Fibroblast of pulmonary artery (primary cell): ENCODE results near the gene AURKAIP1.
"Not testable (repeated sequence)": the region's sequence is repeated elsewhere in the genome, so short reads cannot be mapped to it uniquely, and the experiment has no call there.

Experiments
- DNase-seq: peaks from one replicate; pipeline ENCODE4 v3.0.0-alpha.2; 2010; ENCODE audit warnings: low read depth
- H3K4me3 ChIP-seq: replicated peaks from 2 replicates; pipeline ENCODE4 v1.5.1; 2011; ENCODE audit warnings: low read depth, mild to moderate bottlenecking, control low read depth, low read length, moderate library complexity
- TF ChIP-seq, protein P1 (sequence below): IDR thresholded peaks from 2 replicates; pipeline ENCODE4 v1.5.1; 2011; ENCODE audit warnings: mild to moderate bottlenecking, control low read depth, low read length, inconsistent platforms; ENCODE audit errors: missing control alignments

AURKAIP1 gene

DNA sequence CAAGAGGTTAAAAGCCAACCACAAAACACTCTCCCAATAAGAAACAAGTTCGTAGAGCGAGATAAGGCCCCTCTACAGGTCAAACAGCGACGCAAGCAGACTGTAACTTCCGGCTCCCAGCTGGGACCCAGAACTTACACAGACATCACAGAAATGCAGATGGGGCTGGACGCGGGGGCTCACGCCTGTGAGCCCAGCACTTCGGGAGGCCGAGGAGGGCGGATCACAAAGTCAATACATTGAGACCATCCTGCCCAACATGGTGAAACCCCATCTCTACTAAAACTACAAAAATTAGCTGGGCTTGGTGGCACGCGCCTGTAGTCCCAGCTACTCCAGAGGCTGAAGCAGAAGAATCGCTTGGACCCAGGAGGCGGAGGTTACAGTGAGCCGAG is 13.1 kb upstream of the AURKAIP1 start:
- TF ChIP-seq, protein P1, sequence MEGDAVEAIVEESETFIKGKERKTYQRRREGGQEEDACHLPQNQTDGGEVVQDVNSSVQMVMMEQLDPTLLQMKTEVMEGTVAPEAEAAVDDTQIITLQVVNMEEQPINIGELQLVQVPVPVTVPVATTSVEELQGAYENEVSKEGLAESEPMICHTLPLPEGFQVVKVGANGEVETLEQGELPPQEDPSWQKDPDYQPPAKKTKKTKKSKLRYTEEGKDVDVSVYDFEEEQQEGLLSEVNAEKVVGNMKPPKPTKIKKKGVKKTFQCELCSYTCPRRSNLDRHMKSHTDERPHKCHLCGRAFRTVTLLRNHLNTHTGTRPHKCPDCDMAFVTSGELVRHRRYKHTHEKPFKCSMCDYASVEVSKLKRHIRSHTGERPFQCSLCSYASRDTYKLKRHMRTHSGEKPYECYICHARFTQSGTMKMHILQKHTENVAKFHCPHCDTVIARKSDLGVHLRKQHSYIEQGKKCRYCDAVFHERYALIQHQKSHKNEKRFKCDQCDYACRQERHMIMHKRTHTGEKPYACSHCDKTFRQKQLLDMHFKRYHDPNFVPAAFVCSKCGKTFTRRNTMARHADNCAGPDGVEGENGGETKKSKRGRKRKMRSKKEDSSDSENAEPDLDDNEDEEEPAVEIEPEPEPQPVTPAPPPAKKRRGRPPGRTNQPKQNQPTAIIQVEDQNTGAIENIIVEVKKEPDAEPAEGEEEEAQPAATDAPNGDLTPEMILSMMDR: no peak
- H3K4me3 ChIP-seq: no peak overlapping the region
- DNase-seq: no peak

DNA sequence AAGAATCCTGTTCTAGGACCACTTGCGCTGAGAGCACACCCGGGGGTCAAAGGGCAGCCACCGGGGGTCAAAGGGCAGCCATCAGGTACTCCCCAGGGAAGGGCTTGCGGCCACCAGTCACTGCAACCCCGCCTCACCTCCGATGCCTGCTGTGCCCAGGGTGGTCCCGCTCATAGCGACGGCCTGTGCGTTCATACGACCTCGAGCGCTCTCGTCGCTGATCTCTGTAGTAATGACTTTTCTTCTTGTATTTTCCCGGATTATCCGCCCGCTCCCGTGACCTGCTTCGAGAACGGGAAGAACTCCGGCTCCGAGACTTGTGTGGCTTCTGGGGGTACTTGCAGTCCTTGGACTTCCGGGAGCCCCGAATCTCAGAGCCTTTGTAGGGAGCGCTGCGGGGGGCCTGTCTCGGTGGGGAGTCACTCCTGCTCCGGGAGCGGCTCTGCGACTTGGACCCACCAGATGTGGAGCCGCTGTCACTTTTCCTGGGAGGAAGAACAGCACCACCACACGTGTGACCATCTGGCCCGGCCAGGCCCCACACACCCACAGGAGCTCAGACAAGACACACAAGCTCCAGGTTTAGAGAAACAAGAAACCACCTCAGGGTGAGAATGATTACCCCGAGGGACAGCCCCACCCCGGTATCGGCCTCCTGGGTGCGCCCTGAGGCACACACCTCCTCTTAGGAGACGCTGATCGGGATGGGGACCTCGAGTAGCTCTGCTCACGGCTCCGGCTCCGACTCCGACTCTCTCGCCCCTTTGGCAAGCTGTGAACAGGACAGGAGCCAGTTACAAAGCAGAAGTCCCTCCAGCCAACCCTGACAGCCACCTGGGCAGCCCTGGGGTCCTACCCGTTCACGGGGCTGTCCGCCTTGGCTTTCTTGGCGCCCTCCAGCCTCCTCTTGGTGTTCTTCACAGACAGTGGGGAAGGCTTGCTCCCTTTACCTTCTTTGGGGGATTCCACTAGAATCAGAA is 12.4 kb upstream of the AURKAIP1 start:
- no peak overlapping the region for H3K4me3 ChIP-seq
- DNase-seq: no peak
- TF ChIP-seq, protein P1: no peak

DNA sequence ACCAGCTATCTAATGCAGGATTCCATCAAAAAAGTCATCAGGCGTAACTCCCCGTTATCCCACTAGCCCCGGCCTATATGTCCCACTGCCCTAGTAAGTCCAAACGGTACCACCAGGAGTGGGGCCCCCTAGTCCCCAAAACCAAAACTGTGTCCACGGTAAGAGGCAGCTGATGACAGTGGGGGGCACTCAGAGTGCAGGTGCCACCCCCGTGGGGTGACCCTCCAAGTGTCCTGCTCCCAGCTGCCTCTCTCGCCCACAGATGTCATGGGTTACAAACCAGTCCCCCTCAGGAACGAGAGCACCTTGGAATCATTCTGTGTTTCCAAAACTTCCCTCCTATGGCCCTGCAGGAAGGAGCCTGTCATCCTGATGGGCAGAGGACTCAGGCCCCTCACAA is 10.9 kb upstream of the AURKAIP1 start:
- TF ChIP-seq, protein P1: no peak
- DNase-seq: no peak
- no peak overlapping the region for H3K4me3 ChIP-seq

DNA sequence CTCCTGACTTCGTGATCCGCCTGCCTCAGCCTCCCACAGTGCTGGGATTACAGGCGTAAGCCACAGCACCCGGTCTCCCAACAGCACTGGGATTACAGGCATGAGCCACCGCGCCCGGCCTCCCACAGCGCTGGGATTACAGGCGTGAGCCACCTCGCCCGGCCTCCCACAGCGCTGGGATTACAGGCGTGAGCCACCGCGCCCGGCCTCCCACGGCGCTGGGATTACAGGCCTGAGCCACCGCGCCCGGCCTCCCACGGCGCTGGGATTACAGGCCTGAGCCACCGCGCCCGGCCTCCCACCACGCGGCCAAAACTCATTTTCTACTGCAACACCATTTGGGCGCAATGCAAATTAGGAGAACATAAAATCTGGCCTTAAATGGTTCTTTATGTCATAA is 10.3 kb upstream of the AURKAIP1 start:
- H3K4me3 ChIP-seq, DNase-seq: not testable (repeated sequence)

DNA sequence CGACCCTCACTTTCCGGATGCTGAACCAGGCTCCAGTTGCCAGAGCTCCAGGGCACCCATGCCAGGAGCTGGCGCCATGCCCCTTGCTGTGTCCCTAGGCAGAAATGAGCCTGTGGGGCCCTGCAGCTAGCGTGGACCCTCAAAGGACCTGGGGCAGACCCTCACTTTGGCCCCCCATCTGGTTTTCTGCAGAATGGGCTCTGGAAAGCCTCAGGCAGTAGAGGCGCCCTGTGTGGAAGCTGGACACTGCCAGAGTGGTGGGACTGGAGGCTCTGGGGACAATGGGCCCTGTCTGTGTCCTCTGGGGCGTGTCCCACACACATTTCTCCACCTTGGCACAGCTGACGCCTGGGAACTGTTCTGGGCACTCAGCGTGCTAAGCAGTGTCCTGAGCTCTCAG is 6.3 kb upstream of the AURKAIP1 start:
- DNase-seq: no peak
- no peak overlapping the region for H3K4me3 ChIP-seq

DNA sequence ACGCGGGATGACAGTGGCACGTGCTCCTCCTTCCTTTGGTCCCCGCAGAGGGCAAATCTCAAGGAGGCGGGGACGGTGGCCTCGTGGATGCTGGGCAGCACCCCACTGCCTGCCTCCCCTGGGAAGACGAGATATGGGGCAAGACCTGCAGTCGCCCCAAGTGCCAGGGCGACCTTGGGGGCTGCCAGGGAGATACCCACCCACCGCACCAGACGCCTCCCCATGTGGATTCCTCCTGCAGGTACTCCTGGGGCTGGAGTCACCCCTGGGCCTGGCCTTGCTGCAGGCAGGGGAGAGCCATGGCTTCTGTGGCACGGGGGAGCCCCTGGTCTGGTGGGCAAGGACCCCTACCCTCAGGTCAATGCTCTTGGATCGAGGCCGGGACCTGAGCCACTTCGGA is 5.9 kb upstream of the AURKAIP1 start:
- TF ChIP-seq, protein P1: no peak
- DNase-seq: no peak

More for the DNA sequence above, 6.3 kb upstream of the AURKAIP1 start:
- TF ChIP-seq, protein P1: no peak

DNA sequence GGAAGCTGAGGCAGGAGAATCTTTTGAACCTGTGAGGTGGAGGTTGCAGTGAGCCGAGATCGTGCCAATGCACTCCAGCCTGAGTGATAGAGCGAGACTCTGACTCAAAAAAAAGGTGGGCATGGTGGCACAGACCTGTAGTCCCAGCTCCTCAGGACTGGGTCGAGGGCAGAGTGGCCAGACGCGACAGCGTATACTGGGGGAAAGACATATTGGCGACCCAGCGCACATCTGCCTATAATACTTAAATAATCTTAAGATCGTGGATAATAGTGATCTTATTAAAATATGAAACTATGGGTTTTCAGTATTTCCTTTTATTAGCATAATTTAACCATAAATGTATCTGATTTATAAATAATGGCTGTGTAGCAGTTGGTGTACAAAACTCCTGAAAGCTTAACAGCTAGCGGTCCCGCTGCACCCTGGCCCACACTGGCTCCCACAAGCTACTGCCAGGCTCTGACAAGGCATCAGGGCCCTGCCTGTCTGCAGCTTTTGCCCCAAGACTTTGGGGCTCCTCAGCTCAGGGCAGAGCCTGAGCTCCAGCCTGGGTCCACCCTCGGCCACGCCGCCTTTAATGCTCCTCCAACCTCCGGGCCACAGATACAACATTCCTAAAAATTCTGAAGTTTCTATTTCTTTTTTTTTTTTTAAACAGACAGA is 2.7 kb upstream of the AURKAIP1 start:
- H3K4me3 ChIP-seq: no peak overlapping the region
- DNase-seq: no peak
- TF ChIP-seq, protein P1: no peak

More for the DNA sequence above, 5.9 kb upstream of the AURKAIP1 start:
- no peak overlapping the region for H3K4me3 ChIP-seq
